ENCODE measurements around the gene PPP1R8. TPM values are rescaled to one million over a fixed set of nuclear protein-coding genes. Genes with fewer than 3 reads are reported as not detected.
A peak's percentile ranks its signal among the peaks of the same experiment; 100 is the strongest.

PPP1R8 gene
- total RNA-seq, 4 donors from 2014 or later = 15.1 to 32.9 (median 28.0) TPM

GRCh38 chr1:27886744-27887143 is 56.2 kb downstream of the PPP1R8 start:
- H3K27me3 ChIP-seq = no peaks in the 10 kb centered on the region
- H3K27ac ChIP-seq = peak overlapping the region; percentile 53 to 75 (median 72)
- in situ Hi-C loops (cut with MboI; ENCODE audit: low pct_ligation_motif_present in 1 of 4, low pct_unique_long_range_greater_than_20kb in 1 of 4, low sequenced_read_pairs in 3 of 4) (no loop called here), intact Hi-C loops (cut with DNase I; ENCODE audit: low total_unique reads) (no loop called here)
- 17 to 75% methylated on average over 1 to 3 of the region's 3 CpGs for WGBS, 2 donors (ENCODE audit: low coverage in 1 of 2)
- no peaks in the 10 kb centered on the region for H3K9me3 ChIP-seq
- no peak for TF ChIP-seq CTCF (IDR thresholded peaks at IDR 0.05)
- TF ChIP-seq POLR2AphosphoS5 (IDR thresholded peaks at IDR 0.05) = no peak
- no peak for TF ChIP-seq EP300 (IDR thresholded peaks at IDR 0.05; ENCODE audit: low read depth)
- H3K4me3 ChIP-seq = no peak overlapping the region
- DNase-seq = no peak
- peaks cover 0 to 10% (median under 1%) of the 10 kb centered on the region in 4 donors for H3K36me3 ChIP-seq
- H3K4me1 ChIP-seq = no peaks in the 10 kb centered on the region

- intact Hi-C loops (cut with DNase I; ENCODE audit: low total_unique reads) = no loop called here
- DNase-seq = peak; percentile 59
- 66% methylated on average over 8 of the region's 8 CpGs; no CpG with 5 or more reads in 1 of the 2 donors for WGBS, 2 donors (ENCODE audit: low coverage in 1 of 2)
- Histone ChIP-seq H3K27me3 (no peaks in the 10 kb centered on the region), H3K9me3 (no peaks in the 10 kb centered on the region), H3K36me3 (peaks cover 0 to 15% (median 3%) of the 10 kb centered on the region in 4 donors), H3K4me1 (no peaks in the 10 kb centered on the region), H3K4me3 (no peak overlapping the region), H3K27ac (peak overlapping the region; percentile 53 to 75 (median 72))
- in situ Hi-C loops (cut with MboI; ENCODE audit: low pct_ligation_motif_present in 1 of 4, low pct_unique_long_range_greater_than_20kb in 1 of 4, low sequenced_read_pairs in 3 of 4) = no loop called here
- no peak for TF ChIP-seq POLR2A (IDR thresholded peaks at IDR 0.05)
Observed at GRCh38 chr1:27887215-27888021, 56.8 kb downstream of the PPP1R8 start.

- 80% methylated on average over 3 of the region's 3 CpGs; no CpG with 5 or more reads in 1 of the 2 donors for whole genome bisulfite sequencing, 2 donors (ENCODE audit: low coverage in 1 of 2)
Observed at GRCh38 chr1:27889506-27889905, 58.9 kb downstream of the PPP1R8 start.

GRCh38 chr1:27891196-27891889 is 60.8 kb downstream of the PPP1R8 start:
- Histone ChIP-seq H3K4me1 (no peaks in the 10 kb centered on the region), H3K4me3 (no peak overlapping the region), H3K36me3 (peaks cover 0 to 50% (median 22%) of the 10 kb centered on the region in 4 donors), H3K27me3 (no peaks in the 10 kb centered on the region), H3K9me3 (no peaks in the 10 kb centered on the region), H3K27ac (peak overlapping the region; percentile 54 to 75 (median 64))
- in situ Hi-C loops (cut with MboI; ENCODE audit: low pct_ligation_motif_present in 1 of 4, low pct_unique_long_range_greater_than_20kb in 1 of 4, low sequenced_read_pairs in 3 of 4) (no loop called here), intact Hi-C loops (cut with DNase I; ENCODE audit: low total_unique reads) (no loop called here)
- TF ChIP-seq EP300 (IDR thresholded peaks at IDR 0.05; ENCODE audit: low read depth) = peak; percentile 88
- TF ChIP-seq POLR2AphosphoS5 (IDR thresholded peaks at IDR 0.05) = peak; percentile 19 to 51 (median 38)
- no peak for TF ChIP-seq POLR2A (IDR thresholded peaks at IDR 0.05)
- peak in 1 of 5 experiments; percentile 30 for TF ChIP-seq CTCF (IDR thresholded peaks at IDR 0.05)
- DNase-seq = peak; percentile 63
- WGBS, 2 donors (ENCODE audit: low coverage in 1 of 2) = 56 to 76% methylated on average over 7 of the region's 7 CpGs

More at GRCh38 chr1:27889506-27889905, 58.9 kb downstream of the PPP1R8 start:
- no peaks in the 10 kb centered on the region for H3K27me3 ChIP-seq
- no peaks in the 10 kb centered on the region for H3K9me3 ChIP-seq
- H3K4me1 ChIP-seq = no peaks in the 10 kb centered on the region
- DNase-seq = no peak
- H3K4me3 ChIP-seq = no peak overlapping the region
- intact Hi-C loops (cut with DNase I; ENCODE audit: low total_unique reads) (no loop called here), in situ Hi-C loops (cut with MboI; ENCODE audit: low pct_ligation_motif_present in 1 of 4, low pct_unique_long_range_greater_than_20kb in 1 of 4, low sequenced_read_pairs in 3 of 4) (no loop called here)
- TF ChIP-seq EP300 (IDR thresholded peaks at IDR 0.05; ENCODE audit: low read depth) (no peak), POLR2A (IDR thresholded peaks at IDR 0.05) (no peak), CTCF (IDR thresholded peaks at IDR 0.05) (no peak), POLR2AphosphoS5 (IDR thresholded peaks at IDR 0.05) (no peak)
- H3K27ac ChIP-seq = peak overlapping the region in 3 of 4 donors; percentile 54 to 75 (median 72)
- H3K36me3 ChIP-seq = peaks cover 0 to 32% (median 14%) of the 10 kb centered on the region in 4 donors
